HG03066 (cell line): ENCODE measurements around the gene ARMC6.
"Not testable (repeated sequence)": the region's sequence is repeated elsewhere in the genome, so short reads cannot be mapped to it uniquely, and the experiment has no call there.

Experiments used
- ATAC-seq: cut with Tn5 transposase; IDR thresholded peaks from one replicate; pipeline ENCODE4 v1.9.1; 2021; ENCODE audit warnings: low read depth; ENCODE audit not compliant: unreplicated experiment

The ARMC6 gene

DNA sequence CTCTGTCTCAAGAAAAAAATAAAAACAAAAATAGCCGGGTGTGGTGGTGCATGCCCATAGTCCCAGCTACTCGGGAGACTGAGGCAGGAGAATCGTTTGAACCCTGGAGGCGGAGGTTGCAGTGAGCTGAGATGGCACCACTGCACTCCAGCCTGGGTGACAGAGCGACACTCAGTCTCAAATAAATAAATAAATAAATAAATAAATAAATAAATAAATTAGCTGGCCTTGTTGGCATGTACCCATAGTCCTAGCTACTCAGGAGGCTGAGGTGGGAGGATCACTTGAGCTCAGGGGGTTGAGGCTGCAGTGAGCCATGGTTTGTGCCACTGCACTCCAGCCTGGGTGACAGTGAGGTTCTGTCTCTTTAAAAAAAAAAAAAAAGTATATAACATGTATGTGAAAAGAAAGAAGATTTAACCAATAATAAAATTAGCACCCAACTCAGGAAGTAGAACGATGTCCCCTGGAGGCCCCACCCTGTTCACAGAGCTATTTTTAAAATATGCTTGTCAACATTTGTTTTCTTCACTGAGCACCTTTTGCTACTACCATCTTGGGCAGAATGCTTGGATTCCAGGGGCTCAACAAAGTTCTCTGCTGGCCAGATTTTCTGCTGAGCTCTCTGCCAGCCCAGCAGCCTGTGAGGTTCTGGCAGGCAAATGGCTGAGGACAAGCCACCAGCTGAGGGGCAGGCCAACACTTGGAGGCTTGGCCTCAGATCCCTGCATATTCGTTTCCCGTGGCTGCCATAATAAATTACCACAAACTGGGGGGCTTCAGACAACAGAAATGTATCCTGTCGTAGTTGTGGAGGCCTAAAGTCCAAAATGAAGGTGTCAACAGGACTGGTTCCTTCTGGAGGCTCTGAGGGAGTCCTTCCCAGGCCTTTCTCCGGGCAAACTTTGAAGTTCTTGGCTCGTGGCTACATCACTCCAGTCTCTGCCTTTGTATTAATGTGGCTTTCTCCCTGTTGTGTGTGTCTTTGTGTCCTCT lies 35.6 kb downstream of the ARMC6 start:
- ATAC-seq: no peak

- ATAC-seq: no peak
Observed at GRCh38 chr19:19071897-19072296, 38.5 kb downstream of the ARMC6 start.

DNA sequence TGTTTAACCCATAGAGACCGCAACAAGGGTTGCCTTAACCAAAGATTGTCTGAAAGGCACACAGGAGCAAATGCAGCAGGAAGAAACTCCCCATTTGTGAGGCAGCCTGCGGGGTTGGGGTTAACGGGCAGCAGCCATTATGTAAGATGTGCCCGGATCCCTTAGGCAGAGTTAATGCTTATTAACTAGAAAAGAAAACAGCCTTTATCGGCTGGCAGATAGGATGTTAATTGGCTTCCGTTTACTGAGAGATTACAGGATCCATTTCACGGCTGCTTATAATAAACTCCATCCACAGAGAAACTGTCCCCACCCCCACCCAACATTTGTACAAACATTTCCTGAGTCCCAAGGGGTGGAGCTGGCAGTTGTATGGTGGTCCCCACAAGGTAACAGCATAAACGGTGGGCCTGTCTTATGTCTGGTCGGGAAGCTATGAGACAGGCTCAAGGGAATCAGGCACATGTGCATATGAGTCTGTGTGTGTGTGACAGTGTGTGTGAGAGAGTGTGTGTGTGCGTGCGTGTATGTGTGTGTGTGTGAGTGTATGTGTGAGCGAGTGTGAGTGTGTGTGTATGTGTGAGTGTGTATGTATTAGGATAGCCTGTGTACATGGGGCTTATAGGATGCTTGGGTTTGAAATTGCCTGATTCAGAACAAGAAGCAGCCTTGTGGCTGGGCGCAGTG lies 40.9 kb downstream of the ARMC6 start:
- no peak for ATAC-seq

GRCh38 chr19:19075126-19075525 lies 41.7 kb downstream of the ARMC6 start:
- ATAC-seq: no peak

DNA sequence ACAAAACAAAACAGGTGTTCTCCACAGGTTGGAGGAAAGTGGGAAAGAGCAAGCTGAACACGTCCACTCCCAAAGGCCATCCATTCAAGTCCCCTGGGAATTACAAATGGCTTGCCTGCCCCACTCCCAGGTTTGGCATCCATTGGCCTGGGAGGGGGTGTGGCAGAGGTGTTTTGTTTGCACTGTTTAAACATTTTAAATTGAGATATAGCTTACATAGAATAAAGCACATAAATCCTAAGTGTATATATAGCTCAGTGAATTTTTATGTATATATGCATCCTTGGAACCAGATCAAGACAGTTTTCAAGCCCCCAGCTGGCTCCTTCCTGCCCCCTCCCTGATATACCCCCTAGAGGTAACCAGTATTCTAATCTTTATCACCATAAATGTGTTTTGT lies 43.1 kb downstream of the ARMC6 start:
- no peak for ATAC-seq

- no peak for ATAC-seq
Observed at GRCh38 chr19:19077103-19077502, 43.7 kb downstream of the ARMC6 start.

DNA sequence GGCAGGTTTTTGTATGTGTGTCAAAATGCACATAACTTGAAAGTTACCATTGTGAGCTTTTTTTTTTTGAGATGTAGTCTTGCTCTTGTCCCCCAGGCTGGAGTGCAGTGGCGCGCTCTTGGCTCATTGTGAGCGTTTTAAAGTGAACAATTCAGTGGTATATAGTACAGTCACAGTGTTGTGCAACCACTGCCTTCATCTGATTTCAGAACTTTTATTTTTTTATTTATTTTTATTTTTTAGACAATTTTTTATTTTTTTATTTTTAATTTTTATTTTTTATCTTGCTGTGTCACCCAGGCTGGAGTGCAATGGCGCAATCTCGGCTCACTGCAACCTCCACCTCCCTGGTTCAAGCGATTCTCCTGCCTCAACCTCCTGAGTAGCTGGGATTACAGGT lies 45.4 kb downstream of the ARMC6 start:
- no peak for ATAC-seq

- ATAC-seq: no peak
Observed at GRCh38 chr19:19079571-19079970, 46.2 kb downstream of the ARMC6 start.

- no peak for ATAC-seq
Observed at GRCh38 chr19:19081642-19082151, 48.3 kb downstream of the ARMC6 start.

DNA sequence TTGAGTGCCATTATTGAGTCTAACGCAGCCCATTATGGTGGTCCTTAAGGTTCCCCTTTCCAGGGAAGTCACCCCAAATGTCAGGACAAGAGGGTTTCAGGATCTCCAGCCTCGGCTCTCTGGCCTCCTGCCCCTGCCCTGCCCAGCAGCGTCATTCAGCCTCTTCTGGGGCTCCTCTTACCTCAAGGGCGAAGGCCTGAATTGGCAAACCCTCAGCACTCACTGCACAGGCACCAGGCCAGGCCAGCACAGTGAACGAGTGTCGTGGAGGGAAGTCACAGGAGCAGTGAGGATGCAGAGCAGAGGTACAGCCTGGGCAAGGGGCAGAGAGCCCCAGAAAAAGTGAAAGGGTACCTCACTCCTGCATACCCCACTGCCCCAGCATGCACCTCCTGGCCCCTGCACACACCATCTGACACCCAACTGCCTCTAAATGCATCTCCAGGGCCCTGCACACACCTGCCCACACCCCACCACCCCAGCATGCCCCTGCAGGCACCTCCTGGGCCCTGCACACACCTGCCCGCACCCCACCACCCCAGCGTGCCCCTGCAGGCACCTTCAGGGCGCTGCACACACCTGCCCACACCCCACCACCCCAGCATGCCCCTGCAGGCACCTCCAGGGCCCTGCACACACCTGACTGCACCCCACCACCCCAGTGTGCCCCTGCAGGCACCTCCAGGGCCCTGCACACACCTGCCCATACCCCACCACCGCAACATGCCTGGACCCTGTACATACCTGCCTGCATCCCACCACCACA lies 50.2 kb downstream of the ARMC6 start:
- ATAC-seq: no peak

GRCh38 chr19:19087676-19088075 lies 54.3 kb downstream of the ARMC6 start:
- no peak for ATAC-seq

GRCh38 chr19:19094513-19094912 lies 61.1 kb downstream of the ARMC6 start:
- ATAC-seq: no peak

DNA sequence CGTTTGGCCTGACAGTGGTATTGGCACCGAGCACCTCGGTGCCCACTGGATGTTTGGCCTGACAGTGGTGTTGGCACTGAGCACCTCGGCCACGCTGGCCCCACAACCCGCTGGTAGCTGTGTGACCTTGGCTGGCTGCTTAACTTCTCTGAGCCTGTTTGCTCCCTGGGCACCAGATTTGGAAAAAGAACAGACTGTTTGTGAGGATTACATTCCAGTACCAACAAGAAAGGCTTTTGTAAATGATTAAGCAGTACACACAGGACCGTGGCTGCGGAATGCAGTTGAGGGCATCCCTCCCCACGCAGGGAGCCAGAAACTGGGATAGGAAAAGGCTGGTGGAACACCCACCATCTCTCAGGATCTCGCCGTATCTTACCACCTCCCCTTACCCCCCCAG lies 62.3 kb downstream of the ARMC6 start:
- ATAC-seq: no peak

DNA sequence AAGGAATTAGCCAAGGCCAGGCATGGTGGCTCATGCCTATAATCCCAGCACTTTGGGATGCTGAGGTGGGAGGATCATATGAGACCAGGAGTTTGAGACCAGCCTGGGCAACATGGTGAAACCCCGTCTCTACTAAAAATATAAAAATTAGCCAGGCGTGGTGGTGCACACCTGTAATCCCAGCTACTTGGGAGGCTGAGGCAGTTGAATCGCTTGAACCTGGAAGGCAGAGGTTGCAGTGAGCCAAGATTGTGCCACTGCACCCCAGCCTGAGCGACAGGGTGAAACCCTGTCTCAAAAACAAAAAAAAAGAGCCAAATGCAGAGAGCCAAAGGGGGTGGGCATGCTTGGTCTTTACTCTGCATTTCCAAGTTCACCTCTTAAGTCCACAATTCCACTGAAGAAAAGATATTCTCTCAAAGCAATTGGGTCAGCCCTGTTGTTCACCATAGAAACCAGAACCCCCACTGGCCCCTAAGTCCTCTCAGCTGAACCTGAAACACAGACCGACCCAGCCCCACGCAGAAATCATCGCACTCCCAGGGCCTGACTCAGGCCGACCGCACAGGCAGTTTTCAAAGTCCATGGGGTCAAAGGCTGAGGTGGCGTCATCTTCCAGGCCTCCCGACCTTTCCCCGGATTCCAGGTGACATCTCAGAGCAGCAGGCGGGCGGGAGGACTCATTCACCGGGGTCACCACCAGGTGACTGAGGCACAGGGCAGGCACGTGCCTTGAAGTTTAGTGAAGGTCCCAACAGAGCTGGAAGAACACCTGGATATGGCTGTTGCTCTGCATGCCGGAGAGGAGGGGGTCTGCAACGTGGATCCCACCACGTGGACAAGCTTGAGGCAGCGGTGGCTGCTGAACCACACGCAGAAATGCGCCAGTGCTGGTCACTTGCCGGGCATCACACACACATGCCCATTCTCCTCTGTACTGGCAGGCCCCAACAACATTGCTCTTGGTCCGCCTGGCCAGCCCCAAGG lies 63.5 kb downstream of the ARMC6 start:
- no peak for ATAC-seq

DNA sequence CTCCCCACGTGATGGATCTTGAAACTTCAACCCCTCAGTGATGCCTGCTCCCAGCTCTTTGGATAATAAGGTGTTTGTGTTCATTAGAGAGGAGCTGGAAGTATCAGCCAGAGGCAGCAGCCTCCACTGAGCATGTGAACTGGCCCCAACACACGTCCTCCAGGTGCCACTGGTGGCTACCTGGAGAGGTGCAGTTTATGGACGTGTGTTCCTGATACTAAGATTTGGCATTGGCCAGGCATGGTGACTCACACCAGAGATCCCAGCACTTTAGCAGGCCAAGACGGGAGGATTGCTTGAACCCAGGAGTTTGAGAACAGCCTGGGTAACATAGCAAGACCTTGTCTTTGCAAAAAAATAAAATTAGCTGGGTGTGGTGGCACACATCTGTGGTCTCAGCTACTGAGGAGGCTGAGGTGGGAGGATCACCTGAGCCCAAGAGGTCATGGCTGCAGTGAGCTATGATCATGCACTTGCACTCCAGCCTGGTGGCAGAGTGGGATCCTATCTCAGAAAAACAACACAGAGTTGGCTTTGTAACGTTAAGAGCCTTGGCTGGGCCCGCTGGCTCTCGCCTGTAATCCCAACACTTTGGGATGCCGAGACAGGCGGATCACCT lies 64.8 kb downstream of the ARMC6 start:
- no peak for ATAC-seq

- no peak for ATAC-seq
Observed at GRCh38 chr19:19098703-19099632, 65.6 kb downstream of the ARMC6 start.

DNA sequence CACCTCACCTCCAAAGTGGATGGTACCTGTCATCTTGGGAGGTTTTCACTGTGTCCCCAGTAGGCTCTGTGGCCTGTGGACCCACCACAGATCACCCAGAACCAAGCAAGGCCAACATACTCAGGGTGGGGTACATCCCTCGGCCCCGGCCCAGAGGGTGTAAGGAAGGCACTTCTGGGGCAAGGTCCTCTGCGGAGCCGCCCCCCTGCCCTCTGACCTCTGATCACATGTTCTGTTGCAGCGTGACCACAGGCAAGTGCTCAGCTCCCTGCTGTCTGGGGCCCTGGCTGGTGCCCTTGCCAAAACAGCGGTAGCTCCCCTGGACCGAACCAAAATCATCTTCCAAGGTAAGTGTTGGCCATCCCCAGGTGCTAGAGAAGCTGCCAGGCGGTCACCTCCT lies 68.1 kb downstream of the ARMC6 start:
- ATAC-seq: no peak

- not testable (repeated sequence) for ATAC-seq
Observed at GRCh38 chr19:19102566-19102965, 69.2 kb downstream of the ARMC6 start.
